Nucleus accumbens (tissue), 56 donors: ENCODE measurements around the gene BLOC1S1.

Experiments
- DNase-seq, 56 donors: peaks; one replicate each; lab custom pipeline; 2025; lab: John Stamatoyannopoulos, UW

Gene BLOC1S1

GRCh38 chr12:55715833-55716581 is at the start of gene BLOC1S1:
Gene BLOC1S1, plus strand, starts transcription at chr12:55716046. Its CDS starts 6 bp downstream, at chr12:55716052.
- peak in 54 of 56 donors; percentile 48 to 94 (median 82) for DNase-seq

- DNase-seq: no peak
Measured at GRCh38 chr12:55666508-55666907, 49.3 kb upstream of the BLOC1S1 start.

- no peak for DNase-seq
Measured at GRCh38 chr12:55670276-55670675, 45.6 kb upstream of the BLOC1S1 start.

GRCh38 chr12:55671746-55672145 is 44.1 kb upstream of the BLOC1S1 start:
- DNase-seq: no peak

- DNase-seq: no peak
Measured at GRCh38 chr12:55673638-55674037, 42.2 kb upstream of the BLOC1S1 start.

- no peak for DNase-seq
Measured at GRCh38 chr12:55675666-55676065, 40.2 kb upstream of the BLOC1S1 start.

- no peak for DNase-seq
Measured at GRCh38 chr12:55676707-55677106, 39.1 kb upstream of the BLOC1S1 start.

GRCh38 chr12:55679691-55680090 is 36.2 kb upstream of the BLOC1S1 start:
- no peak for DNase-seq

- DNase-seq: peak in 14 of 56 donors; percentile 1 to 52 (median 21)
Measured at GRCh38 chr12:55681142-55682077, 34.4 kb upstream of the BLOC1S1 start.

- DNase-seq: no peak
Measured at GRCh38 chr12:55682087-55682796, 33.6 kb upstream of the BLOC1S1 start.

- no peak for DNase-seq
Measured at GRCh38 chr12:55683676-55684075, 32.2 kb upstream of the BLOC1S1 start.

- no peak for DNase-seq
Measured at GRCh38 chr12:55684761-55685370, 31.0 kb upstream of the BLOC1S1 start.

- DNase-seq: no peak
Measured at GRCh38 chr12:55685671-55686070, 30.2 kb upstream of the BLOC1S1 start.

- no peak for DNase-seq
Measured at GRCh38 chr12:55686366-55687010, 29.4 kb upstream of the BLOC1S1 start.

- DNase-seq: peak in 3 of 56 donors; percentile 3 to 12 (median 9)
Measured at GRCh38 chr12:55687746-55688145, 28.1 kb upstream of the BLOC1S1 start.

- no peak for DNase-seq
Measured at GRCh38 chr12:55688716-55689655, 26.9 kb upstream of the BLOC1S1 start.

- no peak for DNase-seq
Measured at GRCh38 chr12:55692631-55693322, 23.1 kb upstream of the BLOC1S1 start.
